NCI-H2107 (cell line): ENCODE measurements around the gene MYMX.

ENCODE experiments used
- DNase-seq: peaks from one replicate; lab custom pipeline; 2025; lab: John Stamatoyannopoulos, UW

Gene MYMX

DNA sequence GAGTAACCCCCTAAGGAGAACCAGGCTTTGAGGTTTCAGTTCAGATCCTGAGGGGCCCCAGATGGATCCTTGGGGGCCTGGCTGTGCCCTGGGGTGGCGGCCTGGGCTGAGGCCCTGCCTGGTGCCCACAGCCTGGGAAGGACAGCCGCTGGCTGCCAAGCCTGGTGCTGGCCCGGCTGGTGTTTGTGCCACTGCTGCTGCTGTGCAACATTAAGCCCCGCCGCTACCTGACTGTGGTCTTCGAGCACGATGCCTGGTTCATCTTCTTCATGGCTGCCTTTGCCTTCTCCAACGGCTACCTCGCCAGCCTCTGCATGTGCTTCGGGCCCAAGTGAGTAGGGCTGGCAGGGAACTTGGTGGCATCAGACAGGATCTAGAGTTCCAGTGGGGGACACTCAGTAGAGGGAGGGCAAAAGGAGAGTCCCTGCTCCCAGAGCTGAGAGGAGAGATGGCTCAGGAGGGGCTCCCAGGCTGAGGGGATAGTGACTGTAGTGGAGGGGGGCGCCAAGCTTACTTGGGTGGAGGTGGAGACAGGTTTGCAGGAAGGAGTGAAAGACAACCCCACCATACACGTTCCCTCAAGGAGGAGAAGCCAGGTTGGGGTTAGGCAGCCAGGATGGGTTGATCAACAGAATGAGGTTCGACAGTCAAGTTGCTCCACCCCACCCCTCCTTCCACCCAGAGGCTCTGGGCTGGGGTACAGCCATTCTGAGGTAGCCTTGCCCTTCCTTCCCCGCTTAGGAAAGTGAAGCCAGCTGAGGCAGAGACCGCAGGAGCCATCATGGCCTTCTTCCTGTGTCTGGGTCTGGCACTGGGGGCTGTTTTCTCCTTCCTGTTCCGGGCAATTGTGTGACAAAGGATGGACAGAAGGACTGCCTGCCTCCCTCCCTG lies 16.2 kb downstream of the MYMX start:
- DNase-seq: no peak

DNA sequence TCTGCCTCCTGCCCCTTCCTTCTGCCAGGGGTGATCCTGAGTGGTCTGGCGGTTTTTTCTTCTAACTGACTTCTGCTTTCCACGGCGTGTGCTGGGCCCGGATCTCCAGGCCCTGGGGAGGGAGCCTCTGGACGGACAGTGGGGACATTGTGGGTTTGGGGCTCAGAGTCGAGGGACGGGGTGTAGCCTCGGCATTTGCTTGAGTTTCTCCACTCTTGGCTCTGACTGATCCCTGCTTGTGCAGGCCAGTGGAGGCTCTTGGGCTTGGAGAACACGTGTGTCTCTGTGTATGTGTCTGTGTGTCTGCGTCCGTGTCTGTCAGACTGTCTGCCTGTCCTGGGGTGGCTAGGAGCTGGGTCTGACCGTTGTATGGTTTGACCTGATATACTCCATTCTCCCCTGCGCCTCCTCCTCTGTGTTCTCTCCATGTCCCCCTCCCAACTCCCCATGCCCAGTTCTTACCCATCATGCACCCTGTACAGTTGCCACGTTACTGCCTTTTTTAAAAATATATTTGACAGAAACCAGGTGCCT lies 16.9 kb downstream of the MYMX start:
- no peak for DNase-seq

DNA sequence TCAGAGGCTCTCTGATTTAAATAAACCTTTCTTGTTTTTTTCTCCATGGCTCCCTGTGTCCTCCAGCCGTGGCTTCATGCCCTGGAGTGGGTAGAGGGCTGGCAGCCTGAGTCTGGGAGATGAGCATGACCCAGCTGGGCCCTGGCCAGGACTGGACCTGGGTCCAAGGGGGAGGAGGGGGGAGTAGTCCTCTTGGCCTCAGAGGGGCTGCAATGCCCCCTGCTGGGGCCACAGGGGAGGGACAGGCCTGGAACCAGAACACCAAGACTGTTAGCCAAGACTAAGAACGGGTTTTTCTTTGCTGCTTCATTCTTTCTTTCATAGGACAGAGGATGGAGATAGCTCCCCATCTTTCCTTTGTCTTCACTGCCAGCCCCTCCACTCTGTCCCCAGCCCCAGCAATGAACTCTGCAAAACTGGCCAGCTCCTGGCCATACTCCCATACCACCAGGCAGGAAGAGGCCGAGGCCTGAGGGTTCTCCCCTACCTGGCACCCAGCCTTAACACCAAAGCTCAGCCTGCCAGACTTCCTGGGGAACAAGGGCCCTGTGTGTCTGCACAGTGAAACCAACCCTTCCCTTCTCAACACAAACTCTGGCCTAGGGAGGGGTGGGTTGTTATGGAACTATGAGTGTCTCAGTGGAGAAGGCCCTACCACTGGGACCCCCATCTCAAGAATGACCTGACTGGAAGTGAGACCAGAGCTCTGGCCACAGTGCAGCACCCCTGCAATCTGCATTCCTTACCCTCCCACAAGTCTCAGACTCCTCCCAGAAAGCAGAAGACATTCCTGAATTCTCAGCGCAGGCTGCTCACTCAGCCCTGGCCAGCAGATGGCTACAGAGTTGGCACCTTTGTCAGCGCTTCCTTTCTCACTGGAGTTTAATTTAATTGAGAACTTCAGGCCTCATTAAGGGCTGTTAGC lies 17.6 kb downstream of the MYMX start:
- no peak for DNase-seq

DNA sequence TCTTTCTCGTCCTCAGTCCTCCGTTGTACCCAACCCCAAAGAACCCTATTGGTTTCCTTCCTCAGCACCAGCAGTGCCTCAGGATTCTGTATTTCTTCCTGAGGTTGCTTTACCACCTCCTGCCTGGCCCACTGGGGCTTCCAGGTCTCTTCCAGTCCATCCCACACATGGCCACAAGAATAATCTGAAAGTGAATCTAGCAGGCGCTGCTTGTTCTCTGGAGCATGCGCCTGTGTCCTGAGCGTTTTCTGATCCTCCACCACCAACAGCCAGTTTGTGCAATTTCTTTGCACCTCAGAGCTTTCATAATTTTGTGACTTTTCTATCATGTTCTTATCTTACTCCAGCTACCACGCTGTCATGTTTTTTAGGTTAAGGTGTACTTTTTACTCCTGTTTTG lies 18.5 kb downstream of the MYMX start:
- DNase-seq: no peak

DNA sequence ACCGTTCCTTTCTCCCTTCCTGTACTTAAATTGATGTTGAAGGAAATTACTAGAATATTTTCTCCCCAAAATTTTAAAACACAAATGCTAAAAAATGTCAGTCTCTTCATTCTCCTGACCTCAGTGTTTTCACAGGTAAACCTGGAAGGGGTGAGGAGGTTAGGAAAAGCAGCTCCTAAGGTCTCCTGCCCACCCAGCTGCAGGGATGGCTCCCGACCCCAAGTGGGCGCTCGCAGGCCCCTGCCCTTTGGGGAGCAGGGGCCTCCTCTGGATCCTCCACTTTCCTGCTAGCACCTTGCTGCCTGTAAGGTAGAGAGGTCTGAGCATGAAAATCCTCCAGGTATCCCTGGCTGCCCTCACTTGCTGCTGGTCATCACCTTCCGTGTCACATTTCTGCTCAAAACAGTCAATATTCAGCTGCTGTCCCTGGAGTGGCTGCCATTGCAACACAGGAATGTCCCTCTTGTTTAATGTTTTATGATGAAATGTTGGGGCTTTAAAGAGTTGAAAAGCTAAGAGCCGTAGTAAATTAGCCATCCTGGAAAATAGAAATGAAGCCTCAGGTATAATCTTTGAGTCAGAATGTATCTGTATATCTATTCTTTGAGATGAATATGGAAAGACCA lies 19.3 kb downstream of the MYMX start:
- DNase-seq: no peak

DNA sequence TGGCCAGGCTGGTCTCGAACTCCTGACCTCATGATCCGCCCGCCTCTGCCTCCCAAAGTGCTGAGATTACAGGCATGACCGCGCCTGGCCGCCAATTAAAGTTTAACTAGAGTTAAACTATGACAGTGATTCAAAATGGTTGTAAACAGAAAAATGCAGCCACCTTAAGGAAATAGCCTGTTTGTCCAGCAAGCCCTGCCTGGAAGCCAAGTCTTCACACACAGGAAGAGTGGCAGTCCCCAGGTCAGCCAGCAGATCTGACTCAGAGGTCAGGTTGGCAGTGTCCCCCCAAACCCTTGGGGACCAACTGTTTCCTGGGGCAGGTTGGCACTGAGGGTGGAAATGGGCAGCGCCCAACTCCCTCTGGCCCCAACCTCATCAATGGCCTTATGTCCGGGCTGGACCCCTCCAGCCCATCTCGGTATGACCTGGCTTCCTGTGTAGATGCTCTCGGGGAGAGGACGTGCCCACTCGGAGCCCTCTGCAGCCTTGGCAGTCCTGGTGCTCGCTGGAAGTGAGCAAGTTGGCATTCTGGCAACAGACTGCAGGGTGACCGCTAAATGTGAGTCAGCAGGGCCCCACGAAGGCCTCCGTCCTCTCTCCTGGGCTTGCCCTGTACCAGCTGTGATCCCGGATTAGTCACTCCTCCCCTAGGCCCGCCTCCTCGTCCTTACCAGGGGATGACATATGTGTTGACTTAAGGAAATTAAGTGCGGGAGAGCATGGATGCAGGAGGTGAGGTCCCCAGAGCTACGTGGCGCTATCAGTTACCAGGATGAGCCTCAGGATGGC lies 20.5 kb downstream of the MYMX start:
- DNase-seq: peak; percentile 46

DNA sequence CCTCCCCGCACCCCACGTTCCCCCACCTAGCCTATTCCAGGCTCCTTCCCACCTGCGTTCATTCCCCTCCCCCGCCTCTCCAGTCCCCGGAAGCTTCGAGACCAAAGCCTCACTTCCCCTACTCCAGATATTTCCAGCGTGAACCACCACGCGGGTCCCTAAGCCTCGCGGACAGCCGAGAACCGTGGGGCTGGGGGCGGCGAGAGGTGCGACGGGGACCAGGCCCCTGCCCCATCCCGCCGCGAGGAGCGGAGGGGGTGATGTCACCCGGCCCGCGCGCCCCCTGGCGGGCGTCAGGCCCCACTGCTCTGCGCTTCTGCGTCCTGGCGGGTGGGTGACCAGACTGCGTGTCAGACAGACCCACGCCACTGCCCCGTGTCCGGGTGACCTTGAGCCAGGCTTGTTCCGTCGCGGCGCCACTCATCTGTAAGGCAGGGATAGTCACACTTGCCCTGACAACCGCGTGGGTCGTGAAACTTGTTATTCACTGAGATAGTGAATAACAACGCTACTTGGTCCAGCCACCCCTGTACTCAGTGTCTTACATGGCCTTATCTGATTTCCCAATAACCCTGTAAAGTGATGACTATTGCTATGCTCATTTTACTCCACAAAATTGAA lies 21.2 kb downstream of the MYMX start:
- no peak for DNase-seq

DNA sequence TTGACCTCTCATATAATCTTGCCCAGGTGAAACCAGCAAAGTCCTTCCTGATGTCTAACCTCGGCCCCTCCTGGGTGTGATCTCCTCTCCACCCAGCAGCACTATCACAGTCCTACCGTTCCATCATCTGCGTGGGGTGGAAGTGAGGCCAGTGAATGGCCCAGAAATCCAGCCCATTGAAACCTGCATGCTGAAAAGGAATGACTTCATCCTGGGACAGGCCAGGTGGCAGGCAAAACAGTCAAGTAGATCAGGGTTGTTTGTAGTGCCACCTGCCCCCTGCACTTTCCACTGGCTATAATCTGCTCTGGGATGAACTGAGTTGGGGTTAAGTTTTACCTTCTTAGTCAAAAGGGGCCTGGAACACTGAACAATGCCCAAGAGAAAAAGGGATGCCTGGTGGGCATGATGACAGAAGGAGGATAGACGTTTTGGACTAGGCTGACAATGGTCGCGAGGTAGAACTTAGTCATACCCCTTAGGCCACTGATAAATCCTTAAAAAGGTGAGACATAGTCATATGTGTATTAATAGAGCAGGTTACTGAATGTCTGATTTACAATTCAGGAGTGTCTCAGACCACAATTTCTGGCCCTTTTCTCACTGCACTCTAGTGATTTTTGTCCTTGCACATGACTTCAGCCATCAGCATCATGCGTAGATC lies 22.1 kb downstream of the MYMX start:
- no peak for DNase-seq

DNA sequence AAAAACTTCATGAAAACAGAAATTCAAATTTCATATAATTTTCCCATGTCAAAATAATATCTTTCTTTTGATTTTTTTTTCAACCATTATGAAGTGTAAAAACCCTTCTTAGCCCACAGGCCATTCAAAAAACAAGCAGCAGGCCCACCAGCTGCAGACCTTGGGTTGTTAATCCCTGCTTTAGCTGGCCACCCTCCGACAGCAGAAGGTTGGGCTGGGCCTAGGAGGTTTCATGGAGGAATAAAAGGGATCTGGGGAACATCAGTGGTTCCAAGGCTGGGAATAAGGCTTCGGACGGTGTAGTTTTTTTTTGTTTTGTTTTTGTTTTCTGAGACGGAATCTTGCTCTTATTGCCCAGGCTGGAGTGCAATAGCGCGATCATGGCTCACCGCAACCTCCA lies 26.6 kb downstream of the MYMX start:
- DNase-seq: no peak

DNA sequence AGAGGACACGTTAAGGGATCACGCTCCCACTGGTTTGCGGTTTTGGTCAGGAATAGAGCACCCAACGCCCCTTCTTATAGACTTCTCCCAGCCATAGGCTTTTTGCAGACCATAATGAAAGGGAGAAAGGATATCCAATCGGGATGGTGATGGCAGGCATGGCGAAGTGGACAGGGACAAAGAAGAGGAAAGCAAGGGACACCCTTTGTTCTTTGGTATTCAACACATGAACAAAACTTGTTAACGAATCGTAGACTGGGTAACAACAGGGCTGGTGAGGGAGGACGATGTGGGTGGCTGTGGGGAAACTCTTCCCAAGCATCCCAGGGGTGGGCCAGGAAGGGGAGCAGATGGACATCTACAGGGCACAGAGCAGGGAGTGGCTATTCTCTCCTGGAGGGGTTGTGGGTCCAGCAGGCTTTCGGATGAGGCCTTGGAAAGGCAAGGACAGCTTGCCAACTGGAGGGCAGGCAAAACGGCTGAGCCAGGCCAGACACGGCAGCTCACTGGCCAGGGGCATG lies 28.7 kb downstream of the MYMX start:
- DNase-seq: no peak

DNA sequence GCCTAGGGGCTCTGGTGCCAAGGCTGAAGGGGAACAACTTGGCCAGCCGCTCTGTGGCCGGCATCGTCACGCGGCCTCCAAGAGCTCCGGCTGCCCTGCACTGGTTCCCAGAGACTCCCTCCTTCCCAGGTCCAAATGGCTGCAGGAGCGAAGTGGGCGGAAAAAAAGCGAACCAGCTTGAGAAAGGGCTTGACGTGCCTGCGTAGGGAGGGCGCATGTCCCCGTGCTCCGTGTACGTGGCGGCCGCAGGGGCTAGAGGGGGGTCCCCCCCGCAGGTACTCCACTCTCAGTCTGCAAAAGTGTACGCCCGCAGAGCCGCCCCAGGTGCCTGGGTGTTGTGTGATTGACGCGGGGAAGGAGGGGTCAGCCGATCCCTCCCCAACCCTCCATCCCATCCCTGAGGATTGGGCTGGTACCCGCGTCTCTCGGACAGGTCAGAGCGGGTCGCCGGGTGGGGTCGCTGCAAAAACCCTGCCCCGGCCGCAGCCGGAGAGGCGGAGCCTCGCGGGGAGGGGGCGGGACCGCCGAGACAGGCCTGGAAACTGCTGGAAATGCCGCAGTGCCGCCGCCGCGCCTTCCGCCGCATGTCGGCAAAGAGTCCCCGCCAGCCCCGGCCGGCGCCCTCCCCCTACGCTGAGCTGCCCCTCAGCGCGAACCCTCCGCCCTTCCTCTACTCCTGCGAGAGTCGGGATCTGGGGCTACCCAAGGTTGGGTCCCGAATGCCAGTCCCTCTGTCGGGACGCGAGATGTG lies 29.4 kb downstream of the MYMX start:
- peak; percentile 29 for DNase-seq

DNA sequence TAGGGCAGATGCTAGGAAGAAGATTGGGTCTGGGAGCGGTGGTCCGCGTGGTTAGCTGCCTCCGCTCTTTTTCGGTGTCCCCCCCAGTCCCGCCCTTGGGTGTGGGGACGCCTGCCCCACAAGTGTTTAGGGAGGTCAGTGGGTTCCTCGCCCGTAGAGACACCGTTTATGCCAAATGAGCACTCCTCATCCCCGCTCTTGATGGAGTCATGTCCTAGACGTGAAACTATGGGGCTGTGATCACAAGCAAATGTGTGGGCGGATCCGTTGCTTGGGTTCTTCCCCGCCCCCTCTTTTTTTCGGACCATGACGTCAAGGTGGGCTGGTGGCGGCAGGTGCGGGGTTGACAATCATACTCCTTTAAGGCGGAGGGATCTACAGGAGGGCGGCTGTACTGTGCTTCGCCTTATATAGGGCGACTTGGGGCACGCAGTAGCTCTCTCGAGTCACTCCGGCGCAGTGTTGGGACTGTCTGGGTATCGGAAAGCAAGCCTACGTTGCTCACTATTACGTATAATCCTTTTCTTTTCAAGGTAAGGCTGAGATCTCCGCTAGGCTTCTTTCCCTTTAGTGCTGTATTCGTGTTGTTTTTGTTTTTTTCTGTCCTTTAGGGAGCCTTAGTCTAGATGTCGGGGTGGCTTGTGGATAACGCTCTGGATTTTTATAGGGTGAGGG lies 30.1 kb downstream of the MYMX start, which contains the start of gene HSP90AB1:
TSS of gene HSP90AB1 (plus strand) at position 439 of the 675 bp plus-strand sequence. CDS start 1,529 bp downstream, outside the sequence.
- peak; percentile 77 for DNase-seq

DNA sequence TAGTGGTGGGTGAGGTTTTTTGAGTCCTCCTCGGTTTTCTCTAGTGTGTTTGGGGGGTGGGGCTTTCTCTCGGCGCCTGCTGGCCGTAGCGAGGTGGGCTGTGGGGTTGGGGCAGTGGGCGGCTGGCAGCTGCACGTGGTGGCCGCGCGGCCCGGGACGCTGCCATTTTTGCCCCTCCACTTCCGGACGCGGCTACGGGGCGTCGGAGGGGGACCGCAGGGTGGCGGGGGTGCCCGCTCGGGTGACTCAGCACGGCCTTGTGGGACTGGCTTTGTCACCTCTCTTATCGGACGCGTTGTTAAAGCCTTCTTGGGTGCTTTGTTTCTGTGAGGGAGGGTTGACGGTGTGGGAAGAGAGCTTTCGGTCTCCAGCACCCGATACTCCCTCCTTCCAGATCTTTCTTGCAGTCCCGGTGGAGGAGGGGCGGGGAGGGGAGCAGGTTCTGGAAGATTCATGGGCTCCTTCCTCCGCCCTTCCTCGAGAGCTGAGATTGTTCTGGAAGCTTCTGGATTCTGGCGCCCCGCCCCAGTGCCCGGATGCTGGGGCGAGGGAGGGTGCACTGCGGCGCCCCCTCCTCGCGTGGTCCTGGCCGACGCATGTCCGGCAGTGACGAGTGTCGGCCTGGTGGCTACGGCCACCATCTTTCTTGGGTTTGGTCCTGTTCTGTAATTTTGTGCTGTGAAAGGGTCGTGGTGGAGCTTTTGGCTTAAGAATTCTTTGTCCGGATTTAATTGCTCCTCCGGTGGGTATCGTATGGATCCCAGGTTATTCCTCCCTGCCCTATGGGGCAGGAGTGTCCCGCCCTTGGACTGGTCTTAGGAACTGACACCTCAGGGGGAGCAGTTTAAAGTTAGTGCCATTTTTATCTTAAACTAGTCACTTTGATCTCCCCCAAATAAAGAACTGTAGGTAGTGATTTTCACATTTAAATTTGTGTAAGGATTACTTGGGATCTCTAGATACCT lies 30.9 kb downstream of the MYMX start:
- no peak for DNase-seq

DNA sequence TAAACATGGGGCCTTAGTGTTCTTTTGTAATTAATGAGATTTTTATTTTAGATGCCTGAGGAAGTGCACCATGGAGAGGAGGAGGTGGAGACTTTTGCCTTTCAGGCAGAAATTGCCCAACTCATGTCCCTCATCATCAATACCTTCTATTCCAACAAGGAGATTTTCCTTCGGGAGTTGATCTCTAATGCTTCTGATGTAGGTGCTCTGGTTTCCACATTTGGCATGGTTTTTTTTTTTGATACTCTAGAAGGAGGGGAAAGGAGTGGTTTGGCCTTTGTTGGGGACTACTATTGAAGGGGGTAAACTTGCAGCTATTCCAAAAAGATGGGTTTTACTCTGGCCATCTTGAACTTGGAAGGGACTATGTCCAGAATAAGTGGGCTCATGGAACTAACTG lies 31.9 kb downstream of the MYMX start:
- DNase-seq: no peak

DNA sequence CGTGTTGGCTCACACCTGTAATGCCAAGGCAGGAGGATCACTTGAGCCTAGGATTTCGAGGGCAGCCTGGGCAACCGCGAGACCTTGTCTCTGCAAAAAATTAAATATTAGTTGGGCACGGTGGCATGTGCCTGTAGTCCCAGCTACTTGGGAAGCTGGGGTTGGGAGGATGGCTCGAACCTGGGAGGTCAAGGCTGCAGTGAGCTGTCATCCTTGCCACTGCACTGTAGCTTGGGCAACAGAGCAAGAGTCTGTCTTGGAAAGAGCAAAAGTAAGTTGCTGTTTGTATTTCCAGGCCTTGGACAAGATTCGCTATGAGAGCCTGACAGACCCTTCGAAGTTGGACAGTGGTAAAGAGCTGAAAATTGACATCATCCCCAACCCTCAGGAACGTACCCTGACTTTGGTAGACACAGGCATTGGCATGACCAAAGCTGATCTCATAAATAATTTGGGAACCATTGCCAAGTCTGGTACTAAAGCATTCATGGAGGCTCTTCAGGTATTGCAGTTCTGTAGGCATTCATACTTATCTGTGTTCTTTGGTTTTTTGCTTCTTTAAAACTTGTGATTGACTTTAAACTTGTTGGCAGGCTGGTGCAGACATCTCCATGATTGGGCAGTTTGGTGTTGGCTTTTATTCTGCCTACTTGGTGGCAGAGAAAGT lies 32.5 kb downstream of the MYMX start:
- no peak for DNase-seq

DNA sequence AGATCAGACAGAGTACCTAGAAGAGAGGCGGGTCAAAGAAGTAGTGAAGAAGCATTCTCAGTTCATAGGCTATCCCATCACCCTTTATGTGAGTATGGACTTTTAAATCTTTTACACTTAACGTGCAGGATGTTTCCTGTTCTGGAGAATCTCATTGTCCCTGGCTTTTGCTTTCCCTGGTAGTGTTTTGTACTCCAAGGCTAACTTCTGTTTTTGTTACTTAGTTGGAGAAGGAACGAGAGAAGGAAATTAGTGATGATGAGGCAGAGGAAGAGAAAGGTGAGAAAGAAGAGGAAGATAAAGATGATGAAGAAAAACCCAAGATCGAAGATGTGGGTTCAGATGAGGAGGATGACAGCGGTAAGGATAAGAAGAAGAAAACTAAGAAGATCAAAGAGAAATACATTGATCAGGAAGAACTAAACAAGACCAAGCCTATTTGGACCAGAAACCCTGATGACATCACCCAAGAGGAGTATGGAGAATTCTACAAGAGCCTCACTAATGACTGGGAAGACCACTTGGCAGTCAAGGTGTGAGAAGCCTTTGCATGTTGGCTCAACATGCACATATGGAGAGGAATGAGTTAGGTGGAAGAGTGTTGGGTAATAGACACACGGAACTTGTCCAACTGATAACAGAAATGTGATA lies 33.5 kb downstream of the MYMX start:
- no peak for DNase-seq
